ENCODE results near the gene UBTD1.
"Not testable (repeated sequence)": the region's sequence is repeated elsewhere in the genome, so short reads cannot be mapped to it uniquely, and the experiment has no call there.

Gene UBTD1

DNA sequence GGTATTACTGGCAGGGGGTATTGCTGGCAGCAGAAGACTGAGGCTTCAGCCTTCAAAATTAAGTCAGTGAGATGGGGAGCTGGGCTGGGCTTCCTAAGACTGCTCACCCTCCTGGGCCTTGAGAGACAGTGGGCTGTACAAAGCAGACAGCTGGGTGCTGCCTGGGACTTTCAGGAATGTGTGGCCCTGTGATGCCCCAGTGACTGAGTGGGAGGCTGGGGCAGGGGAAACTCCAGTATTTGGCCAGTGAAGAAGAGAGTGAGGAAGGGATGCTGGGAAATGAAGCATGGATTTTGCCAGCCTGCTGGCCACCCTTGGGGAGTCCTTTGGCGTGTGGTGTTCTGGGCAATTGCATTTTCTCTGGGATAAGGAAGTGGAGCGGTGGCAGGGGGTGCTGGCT is 74.3 kb downstream of the UBTD1 start:
- TF ChIP-seq, protein P1, sequence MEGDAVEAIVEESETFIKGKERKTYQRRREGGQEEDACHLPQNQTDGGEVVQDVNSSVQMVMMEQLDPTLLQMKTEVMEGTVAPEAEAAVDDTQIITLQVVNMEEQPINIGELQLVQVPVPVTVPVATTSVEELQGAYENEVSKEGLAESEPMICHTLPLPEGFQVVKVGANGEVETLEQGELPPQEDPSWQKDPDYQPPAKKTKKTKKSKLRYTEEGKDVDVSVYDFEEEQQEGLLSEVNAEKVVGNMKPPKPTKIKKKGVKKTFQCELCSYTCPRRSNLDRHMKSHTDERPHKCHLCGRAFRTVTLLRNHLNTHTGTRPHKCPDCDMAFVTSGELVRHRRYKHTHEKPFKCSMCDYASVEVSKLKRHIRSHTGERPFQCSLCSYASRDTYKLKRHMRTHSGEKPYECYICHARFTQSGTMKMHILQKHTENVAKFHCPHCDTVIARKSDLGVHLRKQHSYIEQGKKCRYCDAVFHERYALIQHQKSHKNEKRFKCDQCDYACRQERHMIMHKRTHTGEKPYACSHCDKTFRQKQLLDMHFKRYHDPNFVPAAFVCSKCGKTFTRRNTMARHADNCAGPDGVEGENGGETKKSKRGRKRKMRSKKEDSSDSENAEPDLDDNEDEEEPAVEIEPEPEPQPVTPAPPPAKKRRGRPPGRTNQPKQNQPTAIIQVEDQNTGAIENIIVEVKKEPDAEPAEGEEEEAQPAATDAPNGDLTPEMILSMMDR (conservative IDR thresholded peaks at IDR 0.05; ENCODE audit: low read depth, low read length) = no peak
- no peak overlapping the region for H3K4me3 ChIP-seq (ENCODE audit: low read length)
- DNase-seq (ENCODE audit: low read depth) = no peak

DNA sequence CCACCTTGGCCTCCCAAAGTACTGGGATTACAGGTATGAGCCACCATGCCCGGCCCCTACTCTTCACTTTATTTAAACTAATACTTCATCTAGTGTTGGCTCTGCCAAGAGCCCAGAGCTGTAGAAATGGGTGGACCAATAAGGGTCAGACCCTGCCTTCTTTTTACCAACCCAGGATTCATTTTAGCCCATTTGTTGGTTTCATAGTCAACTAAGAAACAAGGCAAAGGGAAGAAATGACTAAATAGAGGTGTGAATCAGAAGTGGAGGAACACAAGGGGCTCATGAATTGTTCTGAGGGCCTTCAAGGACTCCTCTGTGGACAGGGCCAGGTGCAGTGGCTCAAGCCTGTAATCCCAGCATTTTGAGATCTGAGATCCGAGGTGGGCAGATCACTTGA is 74.9 kb downstream of the UBTD1 start:
- H3K4me3 ChIP-seq (ENCODE audit: low read length) = no peak overlapping the region
- TF ChIP-seq, protein P1 (conservative IDR thresholded peaks at IDR 0.05; ENCODE audit: low read depth, low read length) = no peak
- DNase-seq (ENCODE audit: low read depth) = no peak

DNA sequence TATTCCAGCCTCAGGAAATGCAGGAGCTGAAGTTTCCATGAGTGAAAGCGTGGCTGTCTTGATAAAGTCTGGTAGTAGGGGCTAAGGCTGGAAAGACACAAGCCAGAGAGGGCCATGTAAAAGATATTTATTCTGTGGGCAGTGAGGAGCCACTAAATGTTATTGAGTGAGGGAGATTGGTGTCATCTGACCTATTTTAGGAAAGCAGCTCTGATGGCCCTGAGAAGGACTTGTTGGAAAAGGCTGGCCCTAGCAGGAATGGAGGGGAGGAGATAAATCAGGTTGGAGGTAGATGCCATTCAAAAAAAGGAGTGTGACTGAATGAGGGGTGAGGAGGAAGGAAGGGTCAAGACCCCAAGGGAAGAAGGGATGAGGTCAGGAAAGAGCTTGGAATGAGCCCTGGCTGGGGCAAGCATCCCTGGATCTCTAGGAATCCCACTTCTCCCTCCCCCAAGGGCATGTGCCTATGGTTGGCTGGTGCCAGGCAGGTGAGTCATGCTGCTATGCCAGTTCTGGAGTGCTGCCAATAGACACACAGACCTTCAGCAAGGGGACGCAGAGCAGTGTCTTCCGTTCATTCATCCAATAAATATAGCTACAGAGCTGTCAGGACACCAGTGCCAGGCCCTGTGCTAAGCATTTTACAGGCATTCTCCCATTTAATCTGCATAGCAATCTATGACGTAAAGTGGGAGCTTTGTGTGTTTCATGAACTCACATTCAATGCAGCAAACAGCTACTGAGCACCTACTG is 75.8 kb downstream of the UBTD1 start:
- TF ChIP-seq, protein P1 (conservative IDR thresholded peaks at IDR 0.05; ENCODE audit: low read depth, low read length) = no peak
- no peak overlapping the region for H3K4me3 ChIP-seq (ENCODE audit: low read length)
- peak; percentile 91 for DNase-seq (ENCODE audit: low read depth)

DNA sequence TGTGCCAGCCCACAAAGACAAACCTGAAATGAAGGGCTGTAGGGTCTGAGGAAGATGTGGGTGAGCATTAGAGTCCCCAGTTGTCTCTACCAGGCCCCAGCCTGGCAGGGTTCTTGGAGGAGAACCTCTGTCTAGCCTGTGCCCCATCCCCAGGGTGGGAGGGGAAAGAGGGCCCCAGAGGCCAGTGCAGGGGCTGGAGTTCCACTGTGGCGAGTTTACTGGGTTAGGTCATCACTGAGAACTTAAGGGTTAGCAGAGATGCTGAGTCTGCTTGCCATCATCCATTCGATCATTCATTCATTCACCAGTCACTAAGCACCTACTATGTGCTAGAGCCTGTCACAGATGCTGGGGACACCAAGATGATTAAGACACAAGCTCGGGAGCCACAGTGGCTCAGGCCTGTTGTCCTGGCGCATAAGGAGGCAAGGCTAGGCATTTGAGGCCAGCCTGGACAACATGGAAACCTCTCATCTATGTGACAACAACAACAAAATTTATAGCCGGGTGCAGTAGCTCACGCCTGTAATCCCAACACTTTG is 76.5 kb downstream of the UBTD1 start:
- DNase-seq (ENCODE audit: low read depth) = no peak
- no peak overlapping the region for H3K4me3 ChIP-seq (ENCODE audit: low read length)
- TF ChIP-seq, protein P1 (conservative IDR thresholded peaks at IDR 0.05; ENCODE audit: low read depth, low read length) = no peak

DNA sequence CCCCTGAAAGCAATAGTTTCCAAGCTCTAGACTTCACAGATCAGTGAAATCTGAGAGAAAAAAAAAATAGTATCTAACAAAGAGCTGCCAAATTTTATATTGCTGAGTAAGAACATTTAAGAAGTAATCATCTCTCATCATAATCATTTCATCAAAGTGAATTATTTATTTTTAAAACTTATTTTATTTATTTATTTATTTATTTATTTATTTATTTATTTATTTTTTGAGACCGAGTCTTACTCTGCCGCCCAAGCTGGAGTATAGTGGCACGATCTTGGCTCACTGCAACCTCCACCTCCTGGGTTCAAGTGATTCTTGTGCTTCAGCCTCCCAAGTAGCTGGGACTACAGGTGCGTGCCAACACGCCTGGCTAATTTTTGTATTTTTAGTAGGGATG is 77.8 kb downstream of the UBTD1 start:
- DNase-seq (ENCODE audit: low read depth); H3K4me3 ChIP-seq (ENCODE audit: low read length): not testable (repeated sequence)

DNA sequence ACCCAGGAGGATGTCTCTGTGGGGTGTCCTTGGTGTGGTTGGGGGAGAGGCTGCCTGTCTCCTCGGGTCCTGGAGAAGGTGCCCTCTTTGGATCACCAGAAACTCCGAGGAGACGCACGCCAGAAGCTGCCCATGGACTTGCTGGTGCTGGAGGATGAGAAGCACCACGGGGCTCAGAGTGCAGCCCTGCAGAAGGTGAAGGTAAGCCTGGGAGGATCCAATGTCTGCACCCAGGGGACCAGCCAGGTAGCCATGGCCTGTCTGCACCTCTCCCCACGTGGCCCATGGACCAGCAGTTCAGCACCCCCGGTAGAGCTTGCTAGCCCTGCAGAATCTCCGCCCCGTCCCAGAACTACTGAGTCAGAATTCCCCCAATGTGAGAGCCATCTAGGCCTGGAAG is 79.0 kb downstream of the UBTD1 start:
- H3K4me3 ChIP-seq (ENCODE audit: low read length) = no peak overlapping the region
- TF ChIP-seq, protein P1 (conservative IDR thresholded peaks at IDR 0.05; ENCODE audit: low read depth, low read length) = no peak
- no peak for DNase-seq (ENCODE audit: low read depth)

DNA sequence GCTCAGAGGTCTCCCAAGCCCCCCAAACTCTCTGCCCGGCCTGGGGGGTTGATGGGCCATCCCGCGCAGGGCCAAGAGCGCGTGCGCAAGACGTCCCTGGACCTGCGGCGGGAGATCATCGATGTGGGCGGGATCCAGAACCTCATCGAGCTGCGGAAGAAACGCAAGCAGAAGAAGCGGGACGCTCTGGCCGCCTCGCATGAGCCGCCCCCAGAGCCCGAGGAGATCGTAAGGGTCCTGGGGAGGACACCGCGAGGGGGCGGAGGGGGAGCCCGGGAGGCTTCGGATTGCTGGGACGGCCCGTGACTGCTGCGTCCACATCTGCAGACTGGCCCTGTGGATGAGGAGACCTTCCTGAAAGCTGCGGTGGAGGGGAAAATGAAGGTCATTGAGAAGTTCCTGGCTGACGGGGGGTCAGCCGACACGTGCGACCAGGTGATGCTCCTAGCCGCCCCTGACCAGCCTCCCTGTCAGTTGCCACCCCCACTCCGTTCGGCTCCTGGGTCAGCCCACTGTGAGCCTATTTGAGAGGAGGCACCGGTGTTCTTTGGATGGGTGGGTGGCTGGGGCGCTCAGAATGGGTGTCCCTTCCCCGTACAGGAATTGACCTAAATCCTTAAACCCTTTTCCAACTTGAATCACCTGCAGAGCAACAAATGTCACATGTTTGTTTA is 79.6 kb downstream of the UBTD1 start:
- TF ChIP-seq, protein P1 (conservative IDR thresholded peaks at IDR 0.05; ENCODE audit: low read depth, low read length) = no peak
- no peak for DNase-seq (ENCODE audit: low read depth)
- H3K4me3 ChIP-seq (ENCODE audit: low read length) = peak overlapping the region; percentile 8

All from retinal pigment epithelial cell (primary cell).